A375 (cell line): Measurements from ENCODE around the gene CCDC102A. TPM values are rescaled to one million over a fixed set of nuclear protein-coding genes. Genes with fewer than 3 reads are reported as not detected.

Experiments
- total RNA-seq: library from RNA; depleted of rRNA; stranded (reverse); fragments of >200 nt; shearing (Covaris generic); gene quantifications from 2 replicates; pipeline ENCODE4 v1.2.3, GENCODE V29; 2014; rRNA removed

CCDC102A gene
- 19.8 and 20.1 TPM in 2 replicates for total RNA-seq

GRCh38 chr16:57536306-57537193 is at the start of gene CCDC102A:
Gene CCDC102A (minus strand): TSS chr16:57536571. CDS start chr16:57529177, 7,394 bp downstream.

GRCh38 chr16:57485916-57486857 is 50.2 kb downstream of the CCDC102A start, which contains the start of gene DOK4:
Gene DOK4 (minus strand): TSS chr16:57486493. CDS start chr16:57479507, 6,986 bp downstream.

GRCh38 chr16:57462209-57462977 is 74.0 kb downstream of the CCDC102A start, which contains the start of gene POLR2C:
Gene POLR2C (plus strand): TSS chr16:57462679. CDS start chr16:57462725, 46 bp downstream.

Other genes starting within 250 kb of the CCDC102A start
- gene CCL22, start 177.8 kb downstream of the CCDC102A start, total RNA-seq, result not detected in 2 replicates
- 0.13 and 1.1 TPM in 2 replicates for gene CX3CL1, start 164.1 kb downstream of the CCDC102A start, total RNA-seq
- gene CCL17, start 131.8 kb downstream of the CCDC102A start, total RNA-seq, result not detected in 2 replicates
- gene CIAPIN1, start 89.2 kb downstream of the CCDC102A start, total RNA-seq, result 84.8 and 86.7 TPM in 2 replicates
- gene COQ9, start 89.1 kb downstream of the CCDC102A start, total RNA-seq, result 70.1 and 71.0 TPM in 2 replicates
- 167 and 186 TPM in 2 replicates for gene POLR2C, start 73.9 kb downstream of the CCDC102A start, total RNA-seq
- 18.3 and 22.3 TPM in 2 replicates for gene DOK4, start 50.1 kb downstream of the CCDC102A start, total RNA-seq
- gene ADGRG5, start 6.1 kb upstream of the CCDC102A start, total RNA-seq, result 0.15 and 0.61 TPM in 2 replicates
- 62.5 and 73.4 TPM in 2 replicates for gene ADGRG1, start 92.1 kb upstream of the CCDC102A start, total RNA-seq
- 0.19 and 0.27 TPM in 2 replicates for gene ADGRG3, start 131.7 kb upstream of the CCDC102A start, total RNA-seq
- gene DRC7, start 158.2 kb upstream of the CCDC102A start, total RNA-seq, result 0.11 TPM in 1 of 2 replicates, not detected in the other
- gene KATNB1, start 199.2 kb upstream of the CCDC102A start, total RNA-seq, result 56.9 and 57.9 TPM in 2 replicates